Stimulated activated CD4-positive, alpha-beta T cell treated with anti-CD3 and anti-CD28 coated beads, Interleukin-4, amount 100 ng/mL, for 48 hours (primary cell): ENCODE measurements around the gene AKTIP.

ENCODE experiments used
- DNase-seq, 2 donors: peaks; one replicate each; pipeline ENCODE4 v3.0.0-alpha.2; 2020; ENCODE audit warnings: low read depth in 2 of 2

The AKTIP gene

GRCh38 chr16:53480394-53480793 is 22.6 kb downstream of the AKTIP start:
- DNase-seq: no peak

- DNase-seq: no peak
Observed at GRCh38 chr16:53478965-53479364, 24.0 kb downstream of the AKTIP start.

GRCh38 chr16:53476867-53477266 is 26.1 kb downstream of the AKTIP start:
- DNase-seq: no peak

- no peak for DNase-seq
Observed at GRCh38 chr16:53465606-53466280, 37.3 kb downstream of the AKTIP start.

- no peak for DNase-seq
Observed at GRCh38 chr16:53458635-53459034, 44.4 kb downstream of the AKTIP start.

- peak; percentile 11 to 43 for DNase-seq
Observed at GRCh38 chr16:53457670-53458069, 45.3 kb downstream of the AKTIP start.

GRCh38 chr16:53456625-53457024 is 46.4 kb downstream of the AKTIP start:
- DNase-seq: no peak

GRCh38 chr16:53453928-53454327 is 49.1 kb downstream of the AKTIP start:
- no peak for DNase-seq

- no peak for DNase-seq
Observed at GRCh38 chr16:53449816-53450517, 53.0 kb downstream of the AKTIP start.

GRCh38 chr16:53446090-53446489 is 56.9 kb downstream of the AKTIP start:
- DNase-seq: no peak

GRCh38 chr16:53445534-53445933 is 57.5 kb downstream of the AKTIP start:
- no peak for DNase-seq
